Measurements from ENCODE around the gene CARD11.

DNA sequence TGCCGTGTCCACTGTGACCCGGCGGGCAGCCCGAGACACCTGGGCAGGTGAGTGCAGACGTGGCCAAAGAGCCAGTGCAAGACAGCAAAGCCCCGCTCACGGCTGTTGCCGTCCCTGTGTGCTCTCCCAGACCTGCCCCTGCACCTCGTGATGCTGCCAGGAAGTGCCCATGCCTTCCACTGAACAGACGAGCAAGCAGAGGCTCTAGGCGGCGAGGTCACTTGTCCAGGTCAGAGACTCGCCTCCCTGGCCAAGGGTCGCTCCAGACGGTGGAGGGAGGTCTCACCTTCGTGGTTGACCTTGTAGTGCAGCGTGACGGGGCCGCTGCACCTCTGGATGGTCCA, 121.3 kb downstream of the CARD11 start:
- TF ChIP-seq, protein P1, sequence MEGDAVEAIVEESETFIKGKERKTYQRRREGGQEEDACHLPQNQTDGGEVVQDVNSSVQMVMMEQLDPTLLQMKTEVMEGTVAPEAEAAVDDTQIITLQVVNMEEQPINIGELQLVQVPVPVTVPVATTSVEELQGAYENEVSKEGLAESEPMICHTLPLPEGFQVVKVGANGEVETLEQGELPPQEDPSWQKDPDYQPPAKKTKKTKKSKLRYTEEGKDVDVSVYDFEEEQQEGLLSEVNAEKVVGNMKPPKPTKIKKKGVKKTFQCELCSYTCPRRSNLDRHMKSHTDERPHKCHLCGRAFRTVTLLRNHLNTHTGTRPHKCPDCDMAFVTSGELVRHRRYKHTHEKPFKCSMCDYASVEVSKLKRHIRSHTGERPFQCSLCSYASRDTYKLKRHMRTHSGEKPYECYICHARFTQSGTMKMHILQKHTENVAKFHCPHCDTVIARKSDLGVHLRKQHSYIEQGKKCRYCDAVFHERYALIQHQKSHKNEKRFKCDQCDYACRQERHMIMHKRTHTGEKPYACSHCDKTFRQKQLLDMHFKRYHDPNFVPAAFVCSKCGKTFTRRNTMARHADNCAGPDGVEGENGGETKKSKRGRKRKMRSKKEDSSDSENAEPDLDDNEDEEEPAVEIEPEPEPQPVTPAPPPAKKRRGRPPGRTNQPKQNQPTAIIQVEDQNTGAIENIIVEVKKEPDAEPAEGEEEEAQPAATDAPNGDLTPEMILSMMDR (IDR thresholded peaks at IDR 0.05): no peak
- no peak for TF ChIP-seq POLR2A (IDR thresholded peaks at IDR 0.05)

Measured in testis (tissue), 2 donors.